RCC 7860 (cell line): ENCODE measurements around the gene ATRN.

Experiments used
- DNase-seq: peaks from one replicate; pipeline ENCODE4 v3.0.0-alpha.2; 2015; ENCODE audit warnings: low spot score
- FAIRE-seq: peaks from 2 replicates; lab custom pipeline; 2012; peaks lifted over from hg19 to GRCh38; lab: Jason Lieb, UNC

ATRN gene

DNA sequence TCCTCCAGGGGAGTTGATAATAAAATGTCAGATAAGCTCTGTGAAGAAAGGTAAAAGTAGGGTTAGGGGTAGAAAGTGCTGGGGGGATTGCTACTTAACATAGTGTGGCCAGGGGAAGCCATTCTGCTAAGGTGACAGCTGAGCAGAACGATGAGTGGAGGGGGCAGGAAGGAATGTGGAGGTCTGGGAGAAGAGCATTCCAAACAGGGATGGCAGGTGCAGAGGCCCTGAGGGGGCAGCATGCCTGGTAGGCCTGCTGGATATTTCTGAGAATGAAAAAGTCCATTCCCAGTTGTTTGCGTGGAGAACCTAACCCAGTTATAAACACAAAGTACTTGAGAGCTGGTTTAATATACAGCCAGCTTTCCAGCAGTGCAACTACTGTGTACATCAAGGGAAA is 183.1 kb downstream of the ATRN start:
- no peak for FAIRE-seq
- no peak for DNase-seq

DNA sequence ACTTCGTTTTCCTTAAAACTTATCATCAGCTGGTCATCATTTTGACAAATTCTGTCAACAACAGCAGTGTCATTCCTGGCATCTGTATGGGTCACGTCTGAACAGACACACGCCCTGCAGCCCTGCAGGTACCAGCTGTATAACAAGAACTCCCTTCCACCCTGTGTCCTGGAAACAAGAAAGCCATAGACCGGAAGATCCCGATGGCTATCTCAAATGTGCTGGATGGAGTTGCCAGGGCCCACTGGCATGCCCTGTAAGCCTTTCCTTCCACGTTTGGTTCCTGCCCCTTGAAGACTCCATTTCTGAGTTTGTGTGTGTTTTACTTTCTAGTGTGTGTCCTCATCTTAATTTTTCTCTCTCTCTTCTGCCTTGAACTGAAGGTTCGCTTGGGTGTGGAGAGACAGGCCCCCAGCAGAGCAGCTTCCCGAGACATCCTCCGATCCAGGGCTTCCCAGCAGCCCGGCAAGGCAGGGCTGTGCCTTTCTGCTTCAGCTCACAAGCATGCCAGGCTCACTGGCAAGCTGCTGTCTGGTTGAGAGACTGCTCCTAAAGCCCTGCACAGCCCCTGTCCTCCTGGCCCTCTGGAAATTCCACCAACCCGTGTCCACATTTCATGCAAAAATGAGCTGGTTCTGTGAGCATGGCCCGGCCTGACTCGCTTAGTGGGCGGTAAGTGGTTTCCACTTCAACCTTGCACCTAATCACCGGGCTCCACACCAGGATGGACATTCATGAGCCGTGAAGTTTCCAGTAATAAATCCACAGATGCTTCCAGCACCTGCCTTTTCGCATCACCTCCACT is 183.7 kb downstream of the ATRN start:
- no peak for DNase-seq
- no peak for FAIRE-seq

DNA sequence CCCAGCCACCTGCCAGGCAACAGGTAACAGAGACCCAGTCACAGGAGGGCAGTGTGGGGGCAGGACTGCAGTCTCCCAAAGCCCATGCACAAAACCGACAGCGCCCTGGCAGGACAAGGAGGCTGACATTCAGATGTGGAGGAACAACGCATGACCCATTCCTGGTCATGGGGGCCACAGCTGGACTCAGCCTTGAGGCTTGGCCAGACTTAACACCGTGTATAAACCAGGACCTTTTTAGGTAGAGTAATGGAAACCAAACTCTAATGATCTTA is 184.2 kb downstream of the ATRN start:
- DNase-seq (no peak), FAIRE-seq (no peak)

DNA sequence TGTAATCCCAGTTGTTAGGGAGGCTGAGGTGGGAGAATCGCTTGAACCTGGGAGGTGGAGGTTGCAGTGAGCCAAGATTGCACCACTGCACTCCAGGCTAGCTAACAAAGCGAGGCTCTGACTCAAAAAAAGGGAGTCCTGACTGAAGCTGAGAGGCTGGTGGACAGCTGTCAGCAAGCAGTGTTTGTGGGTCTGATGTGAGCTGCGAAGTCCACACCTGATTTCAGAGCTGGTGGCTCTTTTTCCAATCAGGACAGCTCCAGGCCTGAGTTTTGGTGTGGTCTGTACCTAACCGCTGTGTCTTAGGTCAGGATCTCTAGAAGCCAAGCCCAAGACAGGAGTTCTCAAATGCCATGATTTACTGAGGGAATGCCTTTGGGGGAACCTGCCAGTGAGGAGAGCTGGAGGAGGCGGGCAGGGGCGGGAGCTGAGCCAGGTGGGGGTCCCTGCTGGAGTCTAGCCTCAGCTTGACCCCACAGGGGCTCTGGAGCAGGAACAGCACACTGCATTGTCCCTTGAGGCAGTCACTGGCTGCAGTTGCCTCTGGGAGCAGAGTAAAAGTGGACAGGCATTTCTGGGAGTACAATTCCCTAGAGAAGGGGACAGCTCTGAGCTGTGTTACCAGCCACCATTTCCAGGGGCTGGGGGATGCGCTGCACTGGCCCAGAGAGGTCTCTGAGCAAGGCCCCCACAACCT is 187.3 kb downstream of the ATRN start:
- no peak for FAIRE-seq

DNA sequence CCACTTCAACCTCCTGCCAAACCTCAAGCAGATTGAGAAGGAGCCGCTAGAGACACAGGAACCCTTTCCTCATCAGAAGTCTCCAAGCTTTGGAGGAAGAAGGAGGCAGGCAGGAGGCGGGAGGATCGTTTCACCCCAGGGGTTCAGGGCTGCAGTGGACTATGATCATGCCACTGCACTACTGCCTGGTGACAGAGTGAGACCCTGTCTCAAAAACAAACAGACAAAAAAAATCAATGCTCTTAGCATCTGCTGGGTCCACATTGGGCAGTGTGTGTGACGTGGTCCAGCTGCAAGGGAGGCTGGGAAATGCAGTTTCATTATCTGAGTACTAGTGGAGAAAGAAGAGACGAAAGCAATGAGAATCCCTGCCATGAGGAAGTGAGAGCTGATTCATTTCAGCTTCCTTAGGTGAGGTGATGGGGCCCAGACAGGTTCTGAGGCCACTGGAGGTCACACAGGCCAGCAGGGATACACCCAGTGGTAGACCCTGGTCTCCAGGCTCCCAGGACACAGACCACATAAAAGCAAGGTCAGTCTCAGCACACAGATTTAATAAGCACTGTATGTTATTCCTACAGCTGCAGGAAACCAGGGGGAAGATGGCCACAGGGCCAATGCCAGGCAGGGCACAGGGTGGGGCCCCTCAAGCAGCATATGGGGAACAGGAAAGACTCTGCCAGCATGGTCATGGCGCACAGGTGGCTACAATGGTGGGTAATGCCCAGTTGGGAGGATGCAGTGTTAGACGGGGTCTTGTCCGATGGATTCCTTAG is 188.1 kb downstream of the ATRN start:
- no peak for FAIRE-seq
- DNase-seq = no peak

More for the DNA sequence above, 187.3 kb downstream of the ATRN start:
- DNase-seq = no peak

DNA sequence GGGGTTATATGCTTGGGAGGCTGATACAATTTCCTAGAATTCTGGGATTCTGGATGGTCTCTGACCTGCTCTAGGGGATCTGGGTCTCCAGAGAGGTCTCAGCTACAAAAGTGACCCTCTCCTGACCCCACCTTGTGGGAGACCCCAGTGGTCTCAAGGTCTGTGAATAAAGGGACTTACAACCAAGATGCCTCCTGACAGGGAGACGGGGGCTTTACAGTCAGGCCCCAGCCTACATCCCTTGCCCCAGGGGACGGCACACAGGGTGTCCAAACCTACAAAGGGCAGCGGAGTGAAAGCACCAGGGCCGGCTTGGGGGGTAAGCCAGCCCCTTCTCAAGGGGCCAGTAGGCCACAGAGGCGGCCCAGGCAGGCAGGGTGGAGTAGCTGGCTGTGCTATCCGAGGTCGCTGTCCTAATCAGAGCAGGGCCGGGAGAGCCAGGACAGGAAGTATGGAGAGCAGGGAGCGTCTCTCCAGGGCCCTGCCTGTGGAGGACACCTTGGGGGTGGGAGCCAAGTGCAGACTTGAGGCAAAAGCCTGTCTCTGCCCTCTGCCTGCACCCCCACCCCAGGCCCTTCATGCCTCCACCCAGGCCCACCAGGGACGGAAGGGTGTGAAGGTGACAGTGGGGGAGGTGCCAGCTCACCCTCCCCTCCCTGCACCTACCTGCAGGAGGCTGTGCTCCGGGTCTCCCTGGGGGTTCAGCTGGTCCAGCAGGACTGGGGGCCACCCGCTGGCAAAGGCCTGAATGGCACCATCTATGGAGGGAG is 188.9 kb downstream of the ATRN start:
- no peak for DNase-seq
- FAIRE-seq = no peak

DNA sequence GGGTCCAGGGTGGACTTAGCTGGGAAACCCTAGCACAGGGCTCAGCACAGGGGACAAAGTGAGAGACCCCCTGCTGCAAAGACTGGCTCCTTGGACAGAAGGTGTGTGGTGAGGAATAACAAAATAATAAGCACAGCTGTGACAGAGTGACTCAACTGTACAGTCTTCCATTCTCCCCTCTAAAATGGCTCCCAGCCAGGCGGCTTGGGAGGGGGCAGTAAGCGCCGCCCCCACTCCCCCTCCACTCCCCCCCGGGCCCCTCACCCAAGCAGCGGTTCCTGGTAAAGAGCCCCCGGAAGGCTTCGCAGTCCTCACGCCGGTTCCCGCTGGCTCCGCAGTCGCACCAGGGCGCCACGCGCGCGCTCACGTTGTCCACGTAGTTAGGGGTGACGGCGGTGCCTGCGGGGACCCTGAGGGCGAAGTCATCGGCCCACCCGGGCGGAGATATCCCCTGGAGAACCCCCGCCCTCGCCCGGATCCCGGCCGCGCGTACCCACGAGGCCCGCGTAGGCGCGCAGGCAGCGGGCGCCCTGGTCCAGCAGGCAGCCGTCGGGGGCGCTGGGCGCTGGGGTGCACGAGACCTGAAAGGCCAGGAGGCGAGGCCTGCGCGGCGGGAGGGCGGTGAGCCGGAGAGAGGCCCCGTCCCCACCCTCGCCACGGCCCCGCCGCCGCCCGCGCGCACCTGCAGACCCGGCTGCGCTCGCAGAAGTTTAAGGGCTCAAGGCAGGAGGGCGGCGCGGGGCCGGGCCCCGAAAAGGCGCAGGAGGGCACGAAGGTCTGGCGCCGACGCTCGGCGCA is 189.6 kb downstream of the ATRN start:
- no peak for DNase-seq

DNA sequence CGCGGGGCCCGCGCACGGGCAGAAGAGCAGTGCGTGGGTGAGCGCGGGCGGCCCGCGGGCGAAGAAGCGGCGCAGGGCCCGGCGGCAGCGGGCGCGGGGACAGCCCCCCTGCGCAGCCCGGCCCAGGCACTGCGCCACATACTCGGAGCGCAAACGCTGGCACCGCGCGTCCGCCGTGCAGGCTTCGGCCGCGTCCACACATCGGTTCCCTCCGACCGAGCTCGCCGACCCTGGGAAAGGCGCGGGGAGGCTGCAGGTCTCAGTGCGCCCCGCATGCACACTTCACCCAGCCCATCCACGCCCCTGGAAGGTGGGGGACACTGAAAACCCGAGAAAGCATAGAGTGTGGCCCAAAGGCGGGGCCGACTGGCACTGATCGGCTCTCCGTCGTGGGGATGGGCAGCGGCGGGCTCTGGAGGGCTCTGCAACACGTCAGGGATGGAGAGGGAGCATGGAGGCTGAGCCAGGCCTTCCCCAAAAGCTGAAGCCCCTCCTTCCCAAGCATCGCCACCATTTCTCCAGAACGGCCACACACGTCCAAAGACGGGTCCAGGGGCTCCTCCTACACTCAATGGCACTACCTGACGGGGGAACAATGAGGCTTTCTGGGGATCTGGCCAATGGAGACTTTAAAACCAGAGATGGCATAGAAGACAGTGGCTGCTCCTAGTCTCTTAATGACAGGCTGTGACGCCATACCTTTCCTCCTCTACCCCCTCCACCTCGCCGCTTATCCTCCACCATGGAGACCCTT is 190.4 kb downstream of the ATRN start:
- DNase-seq (no peak), FAIRE-seq (no peak)

More for the DNA sequence above, 189.6 kb downstream of the ATRN start:
- FAIRE-seq = no peak

DNA sequence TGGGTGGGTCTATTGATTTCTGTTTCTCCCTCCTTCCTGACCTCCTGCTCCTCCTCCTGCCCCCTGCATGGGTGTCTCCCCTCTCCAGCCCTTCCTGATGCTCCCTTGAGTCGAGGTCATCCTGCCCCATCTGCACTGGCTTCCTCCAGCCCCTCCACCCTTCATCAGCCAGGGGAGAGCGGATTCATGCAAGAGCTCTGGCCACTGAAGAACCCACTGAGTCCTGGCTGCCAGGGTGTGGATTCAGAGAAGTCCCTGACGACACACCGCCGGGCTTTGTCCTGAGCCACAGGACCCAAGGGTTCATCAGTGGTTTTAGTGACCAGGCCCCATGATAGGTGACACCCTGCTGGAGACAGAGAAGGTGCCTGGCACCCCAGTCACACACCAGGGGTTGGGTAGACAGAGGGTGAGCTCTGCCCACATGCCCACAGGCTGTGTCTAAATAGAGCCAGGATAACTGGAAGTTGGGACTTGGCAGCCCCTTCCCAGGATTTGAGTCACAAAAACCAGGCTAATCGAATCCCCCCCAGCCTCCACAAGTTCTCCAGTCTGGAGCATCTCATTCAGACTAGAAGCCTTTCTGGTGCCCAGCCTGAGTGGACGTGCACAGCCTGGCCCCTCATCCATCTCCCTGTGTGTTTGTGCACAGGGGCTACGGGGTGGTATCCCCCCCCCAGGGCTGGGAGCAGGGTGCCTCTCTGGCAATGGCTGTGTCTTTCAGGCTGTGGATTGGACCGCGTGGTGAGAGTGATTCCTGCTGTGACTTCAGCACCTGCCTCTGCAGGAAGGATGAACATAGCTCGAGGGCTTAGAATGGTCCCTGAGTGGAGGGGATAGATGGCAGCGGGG is 191.2 kb downstream of the ATRN start:
- no peak for DNase-seq
- FAIRE-seq = no peak

DNA sequence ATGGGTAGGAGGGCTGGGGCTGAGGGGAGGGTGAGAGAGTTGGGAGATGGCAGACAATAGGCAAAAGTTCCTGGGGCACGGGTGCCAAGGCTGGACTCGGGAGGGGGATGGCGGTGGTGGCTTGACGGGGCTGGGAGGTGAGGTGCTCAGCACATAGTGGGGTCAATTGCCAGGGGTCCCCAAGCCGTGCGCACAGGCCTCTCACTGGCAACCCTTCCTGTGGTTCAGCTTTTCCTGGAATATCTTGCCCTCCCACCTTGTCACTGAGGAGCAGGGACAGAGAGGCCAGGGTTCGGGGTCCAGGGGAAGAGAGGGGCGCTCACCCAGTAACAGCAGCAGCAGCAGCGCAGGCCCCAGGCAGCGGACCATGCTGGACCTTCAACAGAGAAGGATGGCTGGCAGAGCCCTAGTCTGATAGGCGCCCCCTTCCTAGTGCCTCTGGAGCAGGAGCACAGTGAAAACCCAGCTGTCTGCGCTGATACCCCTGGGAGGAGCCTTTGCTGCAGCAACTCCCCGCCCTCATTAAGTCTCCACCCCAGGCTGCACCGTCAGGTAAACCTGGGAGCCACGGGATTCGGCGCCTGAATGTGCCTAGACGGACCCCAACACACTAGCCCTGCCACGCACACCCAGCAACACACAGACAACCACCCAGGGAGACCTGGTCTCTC is 192.3 kb downstream of the ATRN start, which contains the start of gene GFRA4:
TSS of gene GFRA4 (minus strand) at position 369 of the 671 bp plus-strand sequence. CDS start at position 369, 0 bp downstream.
- FAIRE-seq (no peak), DNase-seq (no peak)

DNA sequence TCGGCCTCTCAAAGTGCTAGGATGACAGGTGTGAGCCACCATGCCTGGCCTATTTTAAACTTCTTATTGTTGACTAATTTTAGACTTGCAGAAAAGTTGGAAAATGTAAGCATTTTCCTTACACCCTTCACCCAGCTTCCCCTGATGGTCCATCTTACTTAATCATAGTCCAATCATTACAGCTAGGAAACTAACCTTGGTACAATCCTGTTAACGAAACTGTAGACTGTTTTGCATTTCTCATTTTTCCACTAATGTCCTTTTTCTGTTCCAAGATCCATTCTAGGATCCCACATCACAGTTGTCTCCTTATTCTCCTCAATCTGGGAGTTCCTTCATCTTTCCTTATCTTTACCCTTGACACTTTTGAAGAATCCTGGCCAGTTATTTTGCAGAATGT is 193.0 kb downstream of the ATRN start:
- no peak for FAIRE-seq
- DNase-seq = no peak

DNA sequence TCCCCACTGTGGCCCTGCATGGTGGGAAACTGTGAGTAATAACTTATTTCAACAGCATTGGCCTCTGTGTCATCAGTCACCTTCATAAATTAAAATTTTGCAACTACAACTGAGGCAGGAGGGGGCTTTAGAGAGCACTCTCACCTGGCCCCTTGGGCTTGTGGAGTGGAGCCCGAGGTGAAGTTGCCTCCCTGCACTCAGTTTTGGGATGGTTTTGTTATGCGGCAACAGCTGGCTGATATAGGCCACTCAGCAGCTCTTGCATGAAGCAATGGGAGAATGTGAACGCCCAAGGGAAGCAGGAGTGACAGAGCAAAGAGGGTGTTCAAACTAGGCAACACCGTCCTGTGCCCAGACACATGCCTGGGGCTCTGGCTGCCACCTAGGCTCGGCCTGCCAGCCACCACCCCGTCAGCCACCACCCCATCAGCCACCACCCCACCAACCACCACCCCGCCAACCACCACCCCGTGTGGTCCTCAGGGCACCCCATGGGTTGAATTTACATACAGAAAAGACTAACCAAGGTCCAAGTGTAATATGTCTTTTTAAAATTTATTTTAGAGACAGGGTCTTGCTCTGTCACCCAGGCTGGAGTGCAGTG is 196.7 kb downstream of the ATRN start:
- FAIRE-seq (no peak), DNase-seq (no peak)

DNA sequence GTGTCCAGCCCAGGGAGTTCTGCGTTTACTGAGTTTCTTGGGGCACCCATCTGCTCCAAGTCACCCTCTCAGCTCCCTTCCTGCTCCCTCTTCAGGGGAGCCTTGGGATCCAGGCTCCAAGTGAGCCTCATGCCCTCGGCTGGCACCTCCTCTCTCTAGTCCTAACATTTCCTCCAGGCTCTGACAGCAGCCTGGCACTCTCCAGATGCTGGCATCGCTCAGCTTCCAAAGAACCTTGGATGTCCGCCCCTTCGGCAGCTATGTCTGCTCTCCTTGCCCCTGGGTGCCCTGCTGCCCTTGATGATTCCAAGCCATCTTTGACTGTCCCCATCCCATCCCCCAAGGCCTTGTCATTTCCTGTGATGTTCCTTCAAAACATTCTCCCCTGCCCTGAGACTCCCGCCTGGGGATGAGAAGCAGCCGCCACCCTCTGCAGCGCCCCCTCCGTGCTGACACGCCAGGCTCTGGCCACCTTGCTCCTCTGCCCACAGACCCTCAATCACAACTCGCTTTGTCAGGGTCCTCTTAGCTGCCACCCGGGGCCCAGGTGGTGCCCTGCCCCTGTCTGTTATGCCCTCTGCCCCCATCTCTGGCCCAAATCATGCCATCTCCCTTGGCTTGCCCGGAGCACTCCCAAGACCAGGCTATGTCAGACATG is 199.0 kb downstream of the ATRN start:
- DNase-seq = no peak
- no peak for FAIRE-seq

DNA sequence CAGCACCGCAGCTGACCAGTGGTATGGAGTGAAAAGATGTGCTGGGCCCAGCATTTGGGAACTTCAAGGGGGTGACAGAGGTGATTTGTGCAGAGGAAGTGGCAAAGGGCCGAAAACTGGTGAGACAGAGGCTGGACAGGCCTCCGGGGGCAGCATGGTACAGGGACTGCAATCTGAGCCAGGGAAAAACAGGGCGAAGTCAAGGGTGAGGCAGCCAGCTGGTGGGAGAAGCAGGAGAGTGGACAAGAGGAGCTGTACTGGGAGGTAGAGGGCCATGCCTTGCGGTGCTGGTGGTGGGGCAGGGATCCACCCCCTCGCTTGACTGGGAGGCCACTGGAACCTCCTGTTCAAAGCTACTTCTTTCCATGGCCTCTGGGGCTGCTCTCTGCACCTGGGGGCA is 199.7 kb downstream of the ATRN start:
- no peak for DNase-seq
- no peak for FAIRE-seq

DNA sequence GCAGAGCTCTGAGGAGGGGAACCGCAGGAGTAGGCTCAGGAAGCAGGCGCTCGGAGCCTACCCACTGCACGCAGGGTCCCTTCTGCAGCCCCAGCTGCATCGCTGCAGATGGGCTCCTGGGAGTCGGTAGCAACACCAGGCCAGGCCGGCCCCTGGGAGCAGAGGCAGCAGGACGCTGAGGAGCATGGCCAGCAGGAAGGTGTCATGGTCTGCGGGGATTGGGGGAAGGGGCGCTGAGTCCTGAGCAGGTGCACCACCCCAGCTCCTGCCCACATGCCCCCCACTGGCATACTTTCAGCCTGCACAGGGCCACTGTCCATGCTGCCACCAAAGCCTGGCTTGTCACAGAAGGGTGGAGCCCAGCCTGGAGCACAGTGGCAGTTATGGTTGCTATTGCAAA is 200.1 kb downstream of the ATRN start:
- FAIRE-seq (no peak), DNase-seq (no peak)

DNA sequence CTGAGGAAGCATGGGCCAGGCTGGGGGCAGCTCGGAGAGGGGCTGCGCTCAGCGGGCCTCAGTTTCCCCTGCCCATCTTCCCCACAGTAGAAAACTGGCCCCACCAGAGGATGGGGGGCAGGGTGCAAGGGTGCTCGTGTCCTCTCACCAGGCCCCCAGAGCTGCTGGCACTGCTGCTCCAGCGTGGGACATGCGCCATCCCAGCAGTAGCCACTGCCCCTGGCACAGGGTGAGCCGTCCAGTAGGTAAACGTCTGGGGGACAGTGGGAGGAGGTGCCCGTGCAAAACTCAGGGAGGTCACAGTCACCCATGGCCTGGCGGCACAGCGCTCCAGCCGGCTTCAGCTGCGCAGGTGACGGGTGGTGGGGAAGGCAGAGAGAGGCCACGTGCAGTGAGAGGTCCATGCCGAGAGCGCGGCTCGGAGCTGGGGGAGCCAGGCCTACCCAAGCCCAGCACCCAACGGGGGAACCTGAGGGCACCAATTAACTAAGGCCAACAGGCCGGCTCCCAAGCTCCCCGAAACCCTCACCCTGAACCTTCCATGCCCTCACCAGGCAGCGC is 201.2 kb downstream of the ATRN start:
- FAIRE-seq = no peak

More for the DNA sequence above, 201.2 kb downstream of the ATRN start:
- no peak for DNase-seq
